HG03039 (cell line): ENCODE measurements around the gene ITGAL.
A peak's percentile ranks its signal among the peaks of the same experiment; 100 is the strongest.
"Not testable (repeated sequence)": the region's sequence is repeated elsewhere in the genome, so short reads cannot be mapped to it uniquely, and the experiment has no call there.

Experiments
- ATAC-seq: cut with Tn5 transposase; IDR thresholded peaks from one replicate; pipeline ENCODE4 v1.9.1; 2021; ENCODE audit warnings: mild to moderate bottlenecking, moderate library complexity; ENCODE audit not compliant: unreplicated experiment

The ITGAL gene

DNA sequence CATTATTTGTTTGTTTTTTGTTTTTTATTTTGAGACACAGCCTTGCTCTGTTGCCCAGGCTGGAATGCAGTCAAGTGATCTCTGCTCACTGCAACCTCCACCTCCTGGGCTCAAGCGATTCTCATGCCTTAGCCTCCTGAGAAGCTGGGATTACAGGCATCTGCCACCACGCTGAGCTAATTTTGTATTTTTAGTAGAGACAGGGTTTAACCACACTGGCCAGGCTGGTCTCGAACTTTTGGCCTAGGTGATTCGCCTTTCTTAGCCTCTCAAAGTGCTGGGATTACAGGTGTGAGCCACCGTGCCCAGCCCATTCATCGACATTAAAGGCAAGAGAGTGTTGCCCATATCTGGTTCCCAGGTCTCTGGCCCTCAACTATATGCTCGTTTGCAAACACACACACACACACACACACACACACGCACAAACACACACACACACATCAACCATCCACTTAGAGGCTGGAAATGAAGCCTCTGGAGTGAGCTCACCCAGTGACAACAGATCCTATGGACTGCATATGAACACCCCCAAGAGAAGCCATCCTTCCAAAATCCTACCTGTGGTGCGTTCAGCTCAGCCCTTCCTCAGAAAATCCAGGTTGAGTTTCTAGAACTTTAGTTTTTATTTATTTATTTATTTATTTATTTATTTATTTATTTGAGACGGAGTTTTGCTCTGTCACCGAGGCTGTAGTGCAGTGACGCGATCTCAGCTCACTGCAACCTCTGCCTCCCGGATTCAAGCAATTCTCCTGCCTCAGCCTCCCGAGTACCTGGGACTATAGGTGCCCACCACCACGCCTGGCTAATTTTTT, 14.6 kb upstream of the ITGAL start:
- ATAC-seq = no peak

GRCh38 chr16:30458561-30459394, 13.8 kb upstream of the ITGAL start:
- ATAC-seq = peak; percentile 78

- ATAC-seq = no peak
Observed at GRCh38 chr16:30459456-30459855, 13.1 kb upstream of the ITGAL start.

- not testable (repeated sequence) for ATAC-seq
Observed at GRCh38 chr16:30461426-30461825, 11.1 kb upstream of the ITGAL start.

GRCh38 chr16:30464078-30464477, 8.5 kb upstream of the ITGAL start:
- ATAC-seq = no peak

DNA sequence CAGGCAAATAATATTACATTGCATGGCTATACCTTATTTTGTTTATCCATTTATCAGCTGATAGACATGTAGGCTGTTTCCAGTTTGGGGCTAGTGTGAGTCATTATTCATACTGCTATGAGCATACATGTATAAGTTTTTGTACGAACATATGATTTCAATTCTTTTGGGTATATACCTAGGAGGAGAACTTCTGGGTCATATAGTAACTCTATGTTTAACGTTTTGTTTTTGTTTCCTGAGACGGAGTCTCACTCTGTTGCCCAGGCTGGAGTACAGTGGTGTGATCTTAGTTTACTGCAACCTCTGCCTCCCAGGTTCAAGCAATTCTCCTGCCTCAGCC, 2.4 kb upstream of the ITGAL start:
- no peak for ATAC-seq

GRCh38 chr16:30470632-30470995, 1.9 kb upstream of the ITGAL start:
- no peak for ATAC-seq

DNA sequence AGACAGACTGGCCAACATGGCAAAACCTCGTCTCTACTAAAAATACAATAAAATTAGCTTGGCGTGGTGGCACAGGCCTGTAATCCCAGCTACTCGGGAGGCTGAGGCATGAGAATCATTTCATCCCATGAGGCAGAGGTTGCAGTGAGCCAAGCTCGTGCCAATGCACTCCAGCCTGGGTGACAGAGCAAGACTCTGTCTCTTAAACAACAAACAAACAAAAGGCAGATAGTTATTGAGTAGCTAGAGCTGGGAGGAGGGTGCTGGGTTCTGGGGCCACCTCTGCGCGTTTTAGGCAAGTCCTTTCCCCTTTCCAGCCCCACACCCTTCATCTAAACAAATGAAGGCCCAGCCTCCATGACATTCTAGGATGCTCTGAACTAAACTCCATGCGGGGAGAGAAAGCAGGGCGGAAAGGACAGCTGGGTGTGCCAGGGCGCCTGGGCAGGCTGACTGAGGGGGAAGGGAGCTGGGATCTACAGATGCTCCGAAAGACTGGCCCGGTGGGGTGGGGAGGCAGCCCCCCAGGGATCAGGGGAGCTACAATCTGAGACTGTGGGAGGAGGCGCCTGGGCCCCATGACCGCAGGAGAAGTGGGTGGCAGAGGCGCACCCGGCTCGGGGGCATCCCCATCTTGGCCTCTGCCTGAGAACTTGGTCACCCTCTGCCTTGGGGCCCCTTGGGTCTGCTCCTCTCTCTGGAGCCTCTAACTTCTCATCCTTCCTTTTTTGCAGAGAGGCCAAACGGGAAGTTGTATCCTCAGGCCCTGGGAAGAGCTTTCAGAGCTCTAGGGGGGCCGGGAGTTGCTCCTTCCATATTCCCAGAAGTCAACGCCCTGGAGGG, 910 bp downstream of the ITGAL start:
- no peak for ATAC-seq

GRCh38 chr16:30474074-30474452, 1.5 kb downstream of the ITGAL start:
- ATAC-seq = no peak

DNA sequence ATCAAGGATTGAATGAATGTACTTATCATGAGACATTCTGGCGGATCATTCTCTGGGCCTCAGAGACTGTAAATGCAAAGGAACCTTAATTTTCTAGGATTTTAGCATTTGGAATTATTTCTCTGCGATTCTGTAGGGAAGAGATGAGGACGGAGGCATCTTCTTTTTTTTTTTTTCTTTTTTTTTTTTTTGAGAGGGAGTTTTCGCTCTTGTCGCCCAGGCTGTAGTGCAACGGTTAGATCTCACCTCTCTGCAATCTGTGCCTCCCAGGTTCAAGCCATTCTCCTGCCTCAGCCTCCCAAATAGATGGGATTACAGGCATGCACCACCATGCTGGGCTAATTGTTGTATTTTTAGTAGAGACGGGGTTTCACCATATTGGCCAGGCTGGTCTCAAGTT, 2.1 kb downstream of the ITGAL start:
- ATAC-seq = no peak

DNA sequence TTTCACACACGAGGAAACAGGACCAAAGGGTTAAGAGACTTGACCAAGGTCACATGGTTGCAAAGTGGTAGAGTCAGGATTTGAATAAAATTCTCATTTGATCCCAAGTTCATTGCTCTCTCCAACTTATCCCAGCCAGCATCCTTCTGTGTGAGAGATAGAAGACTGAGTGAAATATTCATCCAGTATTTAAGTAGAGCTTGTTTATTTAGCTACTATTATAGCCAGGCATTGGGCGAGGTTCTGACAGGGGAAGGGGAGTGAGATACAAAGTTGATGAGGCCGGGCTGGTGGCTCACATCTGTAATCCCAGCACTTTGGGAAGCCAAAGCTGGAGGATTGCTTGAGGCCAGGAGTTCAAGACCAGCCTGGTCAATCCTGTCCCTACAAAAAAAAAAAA, 4.4 kb downstream of the ITGAL start:
- ATAC-seq = no peak

- ATAC-seq = not testable (repeated sequence)
Observed at GRCh38 chr16:30477773-30478172, 5.2 kb downstream of the ITGAL start.

GRCh38 chr16:30478766-30479478, 6.4 kb downstream of the ITGAL start:
- ATAC-seq = no peak

DNA sequence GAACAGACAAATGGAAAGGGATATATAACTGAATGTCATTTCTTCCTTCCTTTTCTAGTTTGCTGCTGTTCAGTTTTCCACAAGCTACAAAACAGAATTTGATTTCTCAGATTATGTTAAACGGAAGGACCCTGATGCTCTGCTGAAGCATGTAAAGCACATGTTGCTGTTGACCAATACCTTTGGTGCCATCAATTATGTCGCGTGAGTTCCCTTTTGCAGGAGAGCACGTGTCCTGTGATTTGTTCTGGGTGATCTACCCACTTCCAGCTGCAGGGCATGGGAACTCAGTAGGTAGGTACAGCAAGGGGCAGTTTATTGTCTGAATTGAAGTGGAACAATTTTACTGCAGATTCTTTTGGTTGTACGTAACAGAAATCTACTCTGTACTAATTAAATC, 8.8 kb downstream of the ITGAL start:
- no peak for ATAC-seq

DNA sequence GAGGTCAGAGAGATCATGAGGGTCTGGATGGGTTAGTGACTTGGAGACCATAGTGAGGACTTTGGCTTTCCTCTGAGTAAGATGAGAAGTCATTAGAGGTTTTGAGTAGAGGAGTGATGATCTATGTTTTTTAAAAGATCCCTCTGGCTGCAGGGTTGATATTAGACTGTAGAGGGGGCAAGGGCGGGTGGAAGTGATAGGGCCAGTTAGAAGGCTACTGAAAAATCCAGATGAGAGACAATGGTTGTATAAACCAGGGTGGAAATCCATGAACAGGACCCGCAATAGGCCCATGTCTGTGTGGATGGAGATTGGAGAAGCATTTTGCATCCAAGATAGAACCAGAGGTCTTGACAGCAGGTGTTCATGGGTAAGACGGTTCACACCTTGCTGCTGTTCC, 9.8 kb downstream of the ITGAL start:
- no peak for ATAC-seq

DNA sequence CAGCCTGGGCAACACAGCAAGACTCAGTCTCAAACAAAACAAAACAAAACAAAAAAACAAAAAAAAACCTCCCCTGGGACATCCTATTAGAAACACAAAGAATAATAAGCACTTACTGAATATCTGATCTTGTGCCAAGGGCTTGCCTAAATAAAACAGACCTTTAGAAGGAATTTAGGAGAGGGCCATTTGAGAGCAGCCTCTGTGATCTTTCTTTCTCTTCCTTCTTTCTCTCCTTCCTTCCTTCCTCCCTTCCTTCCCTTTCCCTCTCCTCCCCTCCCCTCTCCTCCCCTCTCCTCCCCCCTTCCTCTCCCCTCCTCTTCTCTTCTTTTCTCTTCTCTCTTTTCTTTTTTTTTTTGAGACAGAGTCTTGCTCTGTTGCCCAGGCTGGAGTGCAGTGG, 12.3 kb downstream of the ITGAL start:
- ATAC-seq = no peak

DNA sequence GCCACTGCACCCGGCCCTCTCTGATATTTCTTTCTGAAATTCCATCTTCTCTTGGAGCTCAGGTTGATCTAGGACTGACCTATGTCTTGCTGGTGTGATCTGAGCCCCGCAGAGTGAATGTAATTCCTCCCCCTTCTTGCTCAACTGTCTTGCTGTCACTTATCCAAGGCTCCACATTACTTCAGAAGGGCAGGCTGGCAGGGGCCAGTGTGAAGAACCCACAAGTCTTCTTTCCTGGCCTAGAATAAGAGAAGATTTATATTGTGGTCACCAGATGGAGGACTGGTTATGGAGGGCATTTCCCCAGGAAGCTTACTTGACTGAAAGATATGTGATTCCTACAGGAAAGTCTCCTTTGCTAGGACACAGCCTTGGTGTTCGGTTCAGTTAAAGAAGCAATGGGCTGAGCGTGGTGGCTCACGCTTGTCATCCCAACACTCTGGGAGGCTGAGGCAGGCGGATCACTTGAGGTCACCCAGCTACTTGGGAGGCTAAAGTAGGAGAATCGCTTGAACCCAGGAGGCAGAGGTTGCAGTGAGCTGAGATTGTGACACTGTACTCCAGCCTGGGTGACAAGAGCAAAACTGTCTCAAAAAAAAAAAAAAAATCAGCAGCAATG, 13.4 kb downstream of the ITGAL start:
- no peak for ATAC-seq

GRCh38 chr16:30488764-30489605, 16.4 kb downstream of the ITGAL start:
- no peak for ATAC-seq

- no peak for ATAC-seq
Observed at GRCh38 chr16:30490210-30490609, 17.7 kb downstream of the ITGAL start.

DNA sequence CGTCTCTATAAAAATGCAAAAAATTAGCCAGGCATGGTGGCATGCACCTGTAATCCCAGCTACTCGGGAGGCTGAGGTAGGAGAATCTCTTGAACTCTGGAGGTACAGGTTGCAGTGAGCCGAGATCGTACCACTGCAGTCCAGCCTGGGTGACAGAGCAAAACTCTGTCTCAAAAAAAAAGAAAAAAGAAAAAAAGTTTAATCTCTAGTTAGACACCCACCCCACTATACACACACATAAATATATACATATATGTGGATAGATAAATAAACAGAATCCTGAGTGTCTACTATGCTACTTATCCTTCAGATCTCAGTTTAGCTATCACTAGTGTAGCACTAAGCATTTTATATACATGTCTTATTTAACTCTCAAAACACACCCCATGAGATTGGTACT, 18.7 kb downstream of the ITGAL start:
- no peak for ATAC-seq
